OCI-LY3 (cell line): ENCODE results near the gene SLC8A2.

Experiments
- EZH2phosphoT487 ChIP-seq: fragments of 200-600 bp; shearing (Covaris generic); IDR thresholded peaks from 2 replicates; pipeline ENCODE4 v1.6.1; 2018; ENCODE audit warnings: antibody characterized with exemption, mixed run types, low read depth
- TF ChIP-seq, protein P1 (sequence below): fragments of 200-600, 300-600 bp; sonication (generic); IDR thresholded peaks from 2 replicates; pipeline ENCODE4 v1.5.1; 2014; ENCODE audit warnings: antibody characterized with exemption, low read length, low read depth

DNA sequence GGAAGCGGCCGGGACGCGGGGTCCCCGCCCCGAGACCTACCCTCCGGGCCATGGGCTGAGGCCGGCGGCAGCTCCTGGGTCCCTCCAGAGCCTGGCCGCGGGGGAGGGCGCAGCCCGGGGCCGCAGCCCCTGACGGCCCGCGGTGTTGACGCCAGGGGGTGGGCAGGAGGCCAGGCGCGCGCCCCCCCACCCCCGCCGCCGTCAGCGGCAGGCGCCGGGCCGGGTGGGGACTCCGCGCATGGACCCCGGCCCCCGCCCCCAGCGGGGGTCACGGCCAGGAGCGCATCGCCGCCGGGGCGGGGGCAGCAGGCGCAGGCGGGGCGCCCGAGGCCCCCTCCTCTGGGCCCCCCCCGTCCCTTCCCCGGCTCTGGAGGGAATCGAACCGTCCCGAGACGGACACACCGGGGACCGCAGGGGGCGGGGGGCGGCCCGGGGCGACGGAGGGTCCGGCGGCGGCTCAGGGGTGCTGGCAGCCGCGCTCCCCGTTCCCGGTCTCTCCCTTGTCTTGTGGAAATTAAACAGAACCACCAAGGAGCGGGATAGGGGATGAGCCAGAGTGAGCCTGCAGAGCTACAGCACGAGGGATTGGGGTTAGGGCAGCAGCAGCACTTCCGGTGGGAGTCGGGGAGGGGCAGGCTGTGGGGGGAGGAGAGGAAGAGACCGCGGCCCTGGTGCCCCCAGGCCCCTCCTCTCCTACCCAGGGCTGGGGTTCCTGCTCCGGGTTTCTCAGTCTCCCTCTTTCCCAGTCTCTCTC, 52.5 kb downstream of the SLC8A2 start, which contains the start of gene MEIS3:
- TF ChIP-seq EZH2phosphoT487: no peak
- TF ChIP-seq, protein P1, sequence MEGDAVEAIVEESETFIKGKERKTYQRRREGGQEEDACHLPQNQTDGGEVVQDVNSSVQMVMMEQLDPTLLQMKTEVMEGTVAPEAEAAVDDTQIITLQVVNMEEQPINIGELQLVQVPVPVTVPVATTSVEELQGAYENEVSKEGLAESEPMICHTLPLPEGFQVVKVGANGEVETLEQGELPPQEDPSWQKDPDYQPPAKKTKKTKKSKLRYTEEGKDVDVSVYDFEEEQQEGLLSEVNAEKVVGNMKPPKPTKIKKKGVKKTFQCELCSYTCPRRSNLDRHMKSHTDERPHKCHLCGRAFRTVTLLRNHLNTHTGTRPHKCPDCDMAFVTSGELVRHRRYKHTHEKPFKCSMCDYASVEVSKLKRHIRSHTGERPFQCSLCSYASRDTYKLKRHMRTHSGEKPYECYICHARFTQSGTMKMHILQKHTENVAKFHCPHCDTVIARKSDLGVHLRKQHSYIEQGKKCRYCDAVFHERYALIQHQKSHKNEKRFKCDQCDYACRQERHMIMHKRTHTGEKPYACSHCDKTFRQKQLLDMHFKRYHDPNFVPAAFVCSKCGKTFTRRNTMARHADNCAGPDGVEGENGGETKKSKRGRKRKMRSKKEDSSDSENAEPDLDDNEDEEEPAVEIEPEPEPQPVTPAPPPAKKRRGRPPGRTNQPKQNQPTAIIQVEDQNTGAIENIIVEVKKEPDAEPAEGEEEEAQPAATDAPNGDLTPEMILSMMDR: no peak
